Loucy (cell line): ENCODE measurements around the gene CD226.

Source experiments
- H2AFZ ChIP-seq: fragments of 200-600 bp; sonication (generic); 2 replicates; pipeline ENCODE4 v1.6.0; 2016; ENCODE audit warnings: antibody characterized with exemption, mild to moderate bottlenecking, low read length, moderate library complexity
- H3F3A ChIP-seq: fragments of 200-600 bp; 2 replicates; pipeline ENCODE4 v1.6.0; 2016; ENCODE audit warnings: antibody characterized with exemption, low read depth, mild to moderate bottlenecking
- H3K27me3 ChIP-seq: fragments of 200-600 bp; sonication (generic); 2 replicates; pipeline ENCODE4 v1.6.1; 2014; ENCODE audit warnings: low read length, mild to moderate bottlenecking; ENCODE audit not compliant: insufficient read depth, poor library complexity, severe bottlenecking
- H3K36me3 ChIP-seq: fragments of 200-600 bp; sonication (generic); 2 replicates; pipeline ENCODE4 v1.6.1; 2016; ENCODE audit warnings: low read length; ENCODE audit not compliant: insufficient read depth
- H3K4me1 ChIP-seq: fragments of 200-600 bp; sonication (generic); 2 replicates; pipeline ENCODE4 v1.5.1; 2014; ENCODE audit warnings: low read length, mild to moderate bottlenecking; ENCODE audit not compliant: insufficient read depth, poor library complexity, severe bottlenecking
- H3K4me2 ChIP-seq: fragments of 200-600 bp; sonication (generic); 2 replicates; pipeline ENCODE4 v1.6.0; 2014; ENCODE audit warnings: antibody characterized with exemption, low read length, low read depth, mild to moderate bottlenecking; ENCODE audit not compliant: poor library complexity, severe bottlenecking
- H3K4me3 ChIP-seq: fragments of 200-600 bp; sonication (generic); 2 replicates; pipeline ENCODE4 v1.5.1; 2014; ENCODE audit warnings: low read length, mild to moderate bottlenecking, mixed read lengths; ENCODE audit not compliant: poor library complexity, severe bottlenecking
- H3K79me2 ChIP-seq: fragments of 200-600 bp; sonication (generic); 2 replicates; pipeline ENCODE4 v1.6.1; 2014; ENCODE audit warnings: low read length; ENCODE audit not compliant: insufficient read depth
- H3K9ac ChIP-seq: fragments of 200-600 bp; sonication (generic); 2 replicates; pipeline ENCODE4 v1.6.0; 2014; ENCODE audit warnings: mild to moderate bottlenecking, low read depth, low read length, moderate library complexity; ENCODE audit not compliant: poor library complexity, severe bottlenecking
- H3K9me2 ChIP-seq: fragments of 200-600 bp; sonication (generic); replicated peaks from 2 replicates; pipeline ENCODE4 v1.6.1; 2016; ENCODE audit warnings: low read depth, low read length, mixed read lengths
- H3K9me3 ChIP-seq: fragments of 200-600 bp; sonication (generic); 2 replicates; pipeline ENCODE4 v1.6.1; 2014; ENCODE audit warnings: mild to moderate bottlenecking, antibody characterized with exemption, low read length, low read depth; ENCODE audit not compliant: insufficient read depth
- H4K20me1 ChIP-seq: fragments of 200-600 bp; sonication (generic); 2 replicates; pipeline ENCODE4 v1.6.0; 2014; ENCODE audit warnings: antibody characterized with exemption, low read length, mild to moderate bottlenecking; ENCODE audit not compliant: insufficient read depth, poor library complexity, severe bottlenecking
- CTCF ChIP-seq: fragments of 200-600 bp; sonication (generic); conservative IDR thresholded peaks from 2 replicates; pipeline ENCODE4 v1.5.1; 2014; ENCODE audit warnings: mild to moderate bottlenecking, antibody characterized with exemption, low read length
- EZH2phosphoT487 ChIP-seq: fragments of 200-600 bp; IDR thresholded peaks from 2 replicates; pipeline ENCODE4 v1.6.1; 2018; ENCODE audit warnings: antibody characterized with exemption, mild to moderate bottlenecking, moderate library complexity, borderline replicate concordance

Gene CD226

GRCh38 chr18:69985239-69985638 lies 37.6 kb upstream of the CD226 start:
- Histone ChIP-seq H3K27me3 (no peaks in the 10 kb centered on the region), H3K4me1 (peaks cover 26% of the 10 kb centered on the region), H3K36me3 (peaks cover 8% of the 10 kb centered on the region; the same call in 1 of the 2 replicates), H3K4me3 (no peak overlapping the region), H3K79me2 (no peaks in the 10 kb centered on the region), H3K4me2 (no peak overlapping the region), H2AFZ (no peak overlapping the region), H3K9me2 (no peaks in the 10 kb centered on the region), H3K9me3 (peaks cover 20% of the 10 kb centered on the region; the same call in 1 of the 2 replicates), H3K9ac (no peak overlapping the region), H3F3A (0 out of 2 replicates have a peak, but pooled peaks cover 2% of the 10 kb centered on the region), H4K20me1 (no peaks in the 10 kb centered on the region)
- TF ChIP-seq EZH2phosphoT487, result no peak
- TF ChIP-seq CTCF, result no peak; the same call in 1 of the 2 replicates

DNA sequence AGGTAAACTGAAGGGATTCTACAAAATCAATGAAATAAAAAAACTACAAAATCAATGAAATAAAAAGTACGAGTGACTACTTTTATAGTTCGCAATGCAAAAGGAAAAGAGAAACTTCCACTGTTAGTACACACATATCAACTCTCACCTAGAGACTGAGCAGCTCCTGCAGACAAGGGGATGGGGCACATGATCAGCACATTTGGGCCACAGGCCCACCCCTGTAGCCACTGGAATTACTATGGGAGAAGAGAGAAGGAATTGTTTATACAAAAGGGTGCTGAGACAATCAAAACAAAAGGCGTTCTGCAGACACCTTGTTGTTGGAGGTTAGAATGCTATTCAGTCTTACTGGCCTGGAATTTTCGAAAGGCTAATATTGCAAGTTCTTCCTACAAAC lies 34.7 kb upstream of the CD226 start:
- Histone ChIP-seq H4K20me1 (no peaks in the 10 kb centered on the region), H3K4me1 (peaks cover 42% of the 10 kb centered on the region), H3K9me2 (no peaks in the 10 kb centered on the region), H3K4me2 (peak overlapping the region; percentile 50), H3K79me2 (no peaks in the 10 kb centered on the region), H3K36me3 (peaks cover 8% of the 10 kb centered on the region; the same call in 1 of the 2 replicates), H3K4me3 (no peak overlapping the region), H3F3A (0 out of 2 replicates have a peak, but pooled peaks cover 2% of the 10 kb centered on the region), H2AFZ (no peak overlapping the region), H3K27me3 (no peaks in the 10 kb centered on the region), H3K9me3 (peaks cover 2% of the 10 kb centered on the region; the same call in 1 of the 2 replicates), H3K9ac (no peak overlapping the region)
- no peak for TF ChIP-seq CTCF
- TF ChIP-seq EZH2phosphoT487, result no peak

DNA sequence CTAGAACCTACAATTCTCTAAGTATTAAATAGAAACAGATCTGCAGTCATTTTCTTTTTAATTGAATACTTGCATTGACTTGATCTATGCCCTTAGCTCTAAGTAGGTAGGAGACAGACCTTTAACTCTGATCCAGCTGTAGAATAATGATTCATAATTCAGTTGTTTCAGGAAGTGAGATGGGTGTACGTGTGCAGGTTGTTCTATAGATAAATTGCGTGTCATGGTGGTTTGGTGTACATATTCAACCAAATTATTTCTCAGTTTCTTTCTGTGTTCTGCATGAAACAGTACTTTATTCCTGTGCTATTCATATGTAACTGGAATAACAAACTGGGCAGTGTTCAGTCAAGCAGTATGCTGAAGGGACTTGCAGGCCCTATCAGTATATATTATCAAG lies 34.3 kb upstream of the CD226 start:
- Histone ChIP-seq H3K4me1 (peaks cover 42% of the 10 kb centered on the region), H3K4me2 (peak overlapping the region; percentile 50), H3K4me3 (peak overlapping the region; percentile 10)

More for the DNA sequence above, 34.3 kb upstream of the CD226 start:
- H2AFZ ChIP-seq, result no peak overlapping the region
- no peaks in the 10 kb centered on the region for H3K27me3 ChIP-seq
- H3K36me3 ChIP-seq, result peaks cover 8% of the 10 kb centered on the region; the same call in 1 of the 2 replicates
- H4K20me1 ChIP-seq, result no peaks in the 10 kb centered on the region
- peak overlapping the region; percentile 15 for H3K9ac ChIP-seq
- TF ChIP-seq EZH2phosphoT487, result no peak
- no peak for TF ChIP-seq CTCF
- 0 out of 2 replicates have a peak, but pooled peaks cover 2% of the 10 kb centered on the region for H3F3A ChIP-seq
- H3K9me3 ChIP-seq, result no peaks in the 10 kb centered on the region
- no peaks in the 10 kb centered on the region for H3K79me2 ChIP-seq
- H3K9me2 ChIP-seq, result no peaks in the 10 kb centered on the region
